DOHH2 (cell line): ENCODE results near the gene CORO2B.

Source experiments
- H3F3A ChIP-seq: fragments of 200-600 bp; sonication (generic), shearing (Covaris generic); 2 replicates; pipeline ENCODE4 v1.6.0; 2016; ENCODE audit warnings: antibody characterized with exemption, mild to moderate bottlenecking; ENCODE audit not compliant: control insufficient read depth, insufficient read depth
- H3K27ac ChIP-seq: fragments of 200-600 bp; sonication (generic); 2 replicates; pipeline ENCODE4 v1.5.1; 2014; ENCODE audit warnings: low read depth, mild to moderate bottlenecking, low read length, moderate library complexity
- H3K27me3 ChIP-seq: fragments of 200-600 bp; sonication (generic); 2 replicates; pipeline ENCODE4 v1.6.1; 2014; ENCODE audit warnings: mild to moderate bottlenecking, low read length, mixed read lengths; ENCODE audit not compliant: control insufficient read depth
- H3K36me3 ChIP-seq: fragments of 200-600 bp; sonication (generic); 2 replicates; pipeline ENCODE4 v1.6.1; 2014; ENCODE audit warnings: mild to moderate bottlenecking, low read length, moderate library complexity, mixed read lengths; ENCODE audit not compliant: control insufficient read depth
- H3K4me1 ChIP-seq: fragments of 200-600 bp; sonication (generic); 2 replicates; pipeline ENCODE4 v1.6.1; 2014; ENCODE audit warnings: mild to moderate bottlenecking, low read length, mixed read lengths; ENCODE audit not compliant: control insufficient read depth
- H3K4me2 ChIP-seq: fragments of 200-600 bp; sonication (generic); 2 replicates; pipeline ENCODE4 v1.6.0; 2014; ENCODE audit warnings: mild to moderate bottlenecking, low read length, moderate library complexity
- H3K4me3 ChIP-seq: fragments of 200-600 bp; sonication (generic); 2 replicates; pipeline ENCODE4 v1.5.1; 2014; ENCODE audit warnings: mild to moderate bottlenecking, low read length, mixed read lengths
- H3K79me2 ChIP-seq: fragments of 200-600 bp; sonication (generic); 2 replicates; pipeline ENCODE4 v1.6.1; 2014; ENCODE audit warnings: mild to moderate bottlenecking, low read length, mixed read lengths; ENCODE audit not compliant: control insufficient read depth
- H3K9me2 ChIP-seq: fragments of 200-600 bp; sonication (generic); replicated peaks from 2 replicates; pipeline ENCODE4 v1.6.1; 2014; ENCODE audit warnings: mild to moderate bottlenecking, low read length, mixed read lengths; ENCODE audit not compliant: control insufficient read depth
- H3K9me3 ChIP-seq: fragments of 200-600 bp; sonication (generic); 2 replicates; pipeline ENCODE4 v1.6.1; 2014; ENCODE audit warnings: antibody characterized with exemption, low read length, mixed read lengths; ENCODE audit not compliant: control insufficient read depth, insufficient read depth
- H4K20me1 ChIP-seq: fragments of 200-600 bp; sonication (generic); 2 replicates; pipeline ENCODE4 v1.6.0; 2014; ENCODE audit warnings: low read depth, mild to moderate bottlenecking, antibody characterized with exemption, low read length, moderate library complexity; ENCODE audit not compliant: control insufficient read depth, insufficient read depth
- CTCF ChIP-seq: fragments of 200-600 bp; sonication (generic); IDR thresholded peaks from one replicate; pipeline ENCODE4 v1.5.1; 2014; ENCODE audit warnings: antibody characterized with exemption, mild to moderate bottlenecking, low read depth, low read length; ENCODE audit not compliant: poor library complexity, severe bottlenecking
- EZH2phosphoT487 ChIP-seq: fragments of 200-600 bp; sonication (generic); IDR thresholded peaks from 2 replicates; pipeline ENCODE4 v1.6.1; 2017; ENCODE audit warnings: borderline replicate concordance, mild to moderate bottlenecking, antibody characterized with exemption, low read length, moderate library complexity, mixed read lengths

Gene CORO2B

GRCh38 chr15:68704496-68705021 lies 125.8 kb downstream of the CORO2B start:
- Histone ChIP-seq H3K9me2 (no peaks in the 10 kb centered on the region), H3K27ac (no peak overlapping the region), H4K20me1 (no peaks in the 10 kb centered on the region), H3K79me2 (no peaks in the 10 kb centered on the region), H3K4me3 (no peak overlapping the region), H3K9me3 (no peaks in the 10 kb centered on the region), H3K36me3 (no peaks in the 10 kb centered on the region), H3K4me2 (no peak overlapping the region), H3K4me1 (no peaks in the 10 kb centered on the region), H3K27me3 (peaks cover 10% of the 10 kb centered on the region), H3F3A (no peaks in the 10 kb centered on the region)
- no peak for TF ChIP-seq EZH2phosphoT487
- TF ChIP-seq CTCF: no peak

- Histone ChIP-seq H3K9me3 (no peaks in the 10 kb centered on the region), H3K9me2 (no peaks in the 10 kb centered on the region), H3K27me3 (peaks cover 10% of the 10 kb centered on the region), H3K4me3 (no peak overlapping the region), H3K4me2 (no peak overlapping the region), H3K27ac (no peak overlapping the region), H4K20me1 (no peaks in the 10 kb centered on the region), H3K4me1 (no peaks in the 10 kb centered on the region), H3K79me2 (no peaks in the 10 kb centered on the region), H3K36me3 (no peaks in the 10 kb centered on the region), H3F3A (no peaks in the 10 kb centered on the region)
- TF ChIP-seq CTCF (no peak), EZH2phosphoT487 (no peak)
These were observed 127.5 kb downstream of the CORO2B start for GRCh38 chr15:68706256-68706655.

- no peak overlapping the region for H3K27ac ChIP-seq
- H3K36me3 ChIP-seq: no peaks in the 10 kb centered on the region
- no peak overlapping the region for H3K4me2 ChIP-seq
- no peaks in the 10 kb centered on the region for H3K79me2 ChIP-seq
- peaks cover 10% of the 10 kb centered on the region for H3K27me3 ChIP-seq
- no peak overlapping the region for H3K4me3 ChIP-seq
- H4K20me1 ChIP-seq: no peaks in the 10 kb centered on the region
- no peaks in the 10 kb centered on the region for H3K4me1 ChIP-seq
- no peaks in the 10 kb centered on the region for H3K9me2 ChIP-seq
- H3F3A ChIP-seq: no peaks in the 10 kb centered on the region
- H3K9me3 ChIP-seq: no peaks in the 10 kb centered on the region
- TF ChIP-seq CTCF (no peak), EZH2phosphoT487 (no peak)
These were observed 128.1 kb downstream of the CORO2B start for GRCh38 chr15:68706931-68707330.
